NCI-H1048 (cell line): ENCODE measurements around the gene ANKS3.

Experiments
- DNase-seq: peaks from one replicate; lab custom pipeline; 2025; lab: John Stamatoyannopoulos, UW

The ANKS3 gene

DNA sequence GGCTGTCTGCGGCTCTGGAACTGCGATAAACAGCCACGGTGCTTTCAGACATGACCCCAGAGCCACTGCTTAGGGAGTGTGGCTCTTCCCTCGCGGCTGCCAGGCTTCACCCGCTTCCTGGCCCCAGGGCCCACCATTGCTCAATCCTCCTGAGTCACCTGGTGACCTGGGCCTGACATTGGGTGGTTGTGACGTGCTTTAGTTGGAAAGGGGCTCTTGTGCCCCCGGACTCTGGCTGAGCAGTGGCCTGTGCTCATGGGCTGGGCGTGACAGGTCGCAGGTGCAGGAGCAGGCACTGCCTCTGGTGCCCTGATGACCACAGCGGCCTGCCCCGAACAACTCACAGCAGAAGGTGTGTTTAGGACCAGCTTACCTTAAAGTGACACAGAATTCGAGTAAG lies 49.3 kb downstream of the ANKS3 start:
- DNase-seq: no peak

- DNase-seq: no peak
Measured at GRCh38 chr16:4684058-4684715, 49.9 kb downstream of the ANKS3 start.

DNA sequence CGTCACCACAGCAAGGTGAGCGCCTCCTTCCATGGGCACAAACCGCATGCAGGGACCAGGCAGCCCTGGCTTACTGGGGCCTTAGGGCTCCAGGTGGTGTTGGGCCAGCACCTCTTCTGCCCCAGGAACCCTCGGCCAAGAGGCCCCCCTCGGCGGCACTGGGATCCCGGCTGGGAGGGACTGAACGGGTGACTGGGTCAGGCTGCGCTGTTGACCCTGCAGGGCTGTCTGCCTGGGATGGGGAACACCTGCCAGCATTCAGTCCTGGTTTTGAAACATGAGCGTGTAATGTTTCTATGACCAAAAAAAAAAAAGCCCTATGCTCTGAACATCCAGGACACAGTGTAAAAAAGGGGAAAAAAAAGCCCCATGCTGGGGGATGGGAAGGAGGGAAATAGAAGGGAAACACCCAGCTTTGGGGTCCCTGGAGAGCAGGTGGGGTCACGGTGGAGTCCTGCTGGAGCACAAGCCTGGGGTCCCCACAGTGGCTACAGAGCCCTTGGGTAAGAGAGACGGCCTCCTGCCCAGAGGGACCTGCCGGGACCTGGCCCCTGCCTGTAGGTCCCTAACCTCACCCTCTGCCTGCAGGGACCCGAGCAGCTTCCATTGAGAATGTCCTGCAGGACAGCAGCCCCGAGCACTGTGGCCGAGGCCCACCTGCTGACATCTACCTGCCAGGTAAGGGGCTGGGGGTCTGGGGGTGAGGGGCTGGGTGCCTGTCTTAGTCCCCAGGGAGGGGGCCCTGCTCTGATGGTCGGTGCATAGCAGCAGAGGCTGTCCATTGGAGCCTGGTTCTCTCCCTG lies 50.6 kb downstream of the ANKS3 start:
- no peak for DNase-seq

DNA sequence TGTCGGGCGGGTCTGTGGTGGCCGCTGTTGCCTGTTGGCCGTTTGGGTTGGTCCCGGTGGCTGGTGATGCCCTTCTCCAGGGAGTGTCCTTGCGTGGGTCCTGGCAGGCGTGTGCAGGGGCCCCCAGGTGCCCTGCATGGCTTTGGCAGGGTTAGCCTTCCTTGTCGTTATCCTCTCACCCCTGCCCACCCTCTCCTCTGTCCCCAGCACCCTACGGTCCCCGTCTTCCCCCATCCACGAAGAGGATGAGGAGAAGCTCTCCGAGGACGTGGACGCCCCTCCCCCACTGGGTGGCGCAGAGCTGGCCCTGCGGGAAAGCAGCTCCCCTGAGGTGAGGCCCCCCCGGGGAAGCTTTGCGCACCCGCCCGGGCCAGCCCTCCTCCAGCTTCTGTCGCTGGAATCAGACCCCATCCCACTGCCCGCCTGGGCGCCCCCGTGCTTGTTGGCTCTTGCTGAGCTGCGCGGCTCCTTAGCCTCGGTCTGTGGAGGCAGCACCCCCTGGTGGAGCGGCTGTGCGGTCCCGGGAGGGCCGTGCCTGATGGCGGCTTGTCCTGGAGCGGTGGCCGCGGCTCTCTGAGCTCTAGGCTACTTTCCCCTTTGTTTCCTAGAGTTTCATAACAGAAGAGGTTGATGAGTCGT lies 51.3 kb downstream of the ANKS3 start:
- DNase-seq: no peak

GRCh38 chr16:4682084-4682591 lies 51.9 kb downstream of the ANKS3 start:
- no peak for DNase-seq

DNA sequence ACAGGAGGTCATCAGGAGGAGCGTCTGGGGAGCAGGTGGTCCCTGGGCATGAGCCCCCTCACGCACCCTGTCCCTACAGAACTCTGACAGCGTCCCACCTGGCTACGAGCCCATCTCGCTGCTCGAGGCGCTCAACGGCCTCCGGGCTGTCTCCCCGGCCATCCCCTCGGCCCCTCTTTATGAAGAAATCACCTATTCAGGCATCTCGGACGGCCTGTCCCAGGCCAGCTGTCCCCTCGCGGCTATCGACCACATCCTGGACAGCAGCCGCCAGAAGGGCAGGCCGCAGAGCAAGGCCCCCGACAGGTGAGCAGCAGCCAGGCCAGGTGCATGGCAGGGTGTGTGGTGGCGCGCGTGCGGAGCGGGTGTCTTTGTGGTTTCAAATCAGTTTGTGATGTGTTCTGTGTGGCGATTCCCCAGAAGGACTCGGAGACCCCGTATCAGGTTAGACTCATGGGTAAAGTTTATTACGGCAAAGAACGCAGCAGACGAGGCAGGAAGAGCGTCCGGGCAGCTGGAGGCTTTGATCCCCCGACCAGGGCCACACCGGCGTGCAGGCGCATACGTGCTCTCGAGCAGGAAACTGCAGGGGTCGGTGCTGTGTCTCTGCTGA lies 52.5 kb downstream of the ANKS3 start:
- no peak for DNase-seq

DNA sequence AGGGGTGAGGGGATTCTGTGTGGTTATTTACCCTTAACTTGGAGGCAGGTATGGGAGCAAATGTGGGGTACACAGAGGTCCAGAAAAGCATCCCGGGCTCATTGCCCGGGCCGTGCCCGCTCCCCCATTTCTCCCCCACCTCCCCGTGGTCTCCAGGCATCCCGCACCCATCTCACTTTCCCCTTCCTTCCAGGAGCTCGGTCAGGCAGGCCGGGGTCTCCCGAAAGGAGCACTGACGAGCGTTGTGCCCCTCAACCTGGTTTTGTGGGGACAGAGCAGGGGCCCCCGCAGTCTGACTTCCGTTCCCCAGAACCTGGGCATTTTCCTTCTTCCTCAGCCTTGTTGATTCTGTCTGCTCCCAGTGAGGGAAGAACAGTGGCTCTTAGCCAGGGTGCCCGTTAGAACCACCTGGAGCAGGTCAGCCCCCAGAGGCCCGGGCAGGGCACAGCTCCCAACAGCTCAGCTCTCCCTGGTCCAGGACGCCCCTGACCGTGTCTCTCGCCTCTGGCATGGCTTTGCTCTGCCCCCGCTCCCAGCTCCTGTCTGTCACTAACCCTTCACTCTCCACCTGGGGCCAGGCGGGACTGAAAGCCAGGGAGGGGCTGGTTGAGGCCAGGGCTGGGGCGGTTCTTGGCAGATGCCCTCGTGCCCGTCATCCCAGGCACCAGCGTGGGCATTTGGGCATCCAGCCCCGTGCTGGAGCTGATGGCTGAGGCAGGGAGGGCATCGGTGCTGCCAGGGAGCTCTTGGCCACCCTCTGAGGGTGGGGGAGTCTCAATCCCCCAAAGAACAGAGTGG lies 53.2 kb downstream of the ANKS3 start:
- DNase-seq: no peak

GRCh38 chr16:4679850-4680636 lies 54.0 kb downstream of the ANKS3 start:
- DNase-seq: no peak

- no peak for DNase-seq
Measured at GRCh38 chr16:4679156-4679849, 54.8 kb downstream of the ANKS3 start.

- DNase-seq: no peak
Measured at GRCh38 chr16:4678596-4678995, 55.5 kb downstream of the ANKS3 start.

GRCh38 chr16:4677994-4678393 lies 56.1 kb downstream of the ANKS3 start:
- DNase-seq: no peak

DNA sequence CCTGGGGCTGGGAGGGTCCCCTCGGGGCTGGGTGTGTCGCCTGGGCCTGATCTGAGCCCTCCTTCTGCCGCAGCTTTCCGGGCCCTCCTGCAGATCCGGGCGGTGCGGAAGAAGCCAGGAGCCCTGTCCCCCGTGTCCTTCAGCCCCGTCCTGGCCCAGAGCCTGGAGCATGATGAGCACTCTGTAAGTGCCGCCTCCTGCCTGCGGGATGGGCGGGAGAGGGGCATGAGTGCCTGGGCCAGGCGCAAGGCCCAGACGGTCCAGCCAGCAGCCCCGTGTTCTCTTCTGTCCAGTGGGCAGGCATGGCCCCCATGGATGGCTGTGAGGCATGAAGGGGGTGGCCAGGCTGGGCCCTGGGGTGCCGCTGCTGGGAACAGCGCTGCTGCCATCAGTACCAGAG lies 56.7 kb downstream of the ANKS3 start:
- DNase-seq: no peak

DNA sequence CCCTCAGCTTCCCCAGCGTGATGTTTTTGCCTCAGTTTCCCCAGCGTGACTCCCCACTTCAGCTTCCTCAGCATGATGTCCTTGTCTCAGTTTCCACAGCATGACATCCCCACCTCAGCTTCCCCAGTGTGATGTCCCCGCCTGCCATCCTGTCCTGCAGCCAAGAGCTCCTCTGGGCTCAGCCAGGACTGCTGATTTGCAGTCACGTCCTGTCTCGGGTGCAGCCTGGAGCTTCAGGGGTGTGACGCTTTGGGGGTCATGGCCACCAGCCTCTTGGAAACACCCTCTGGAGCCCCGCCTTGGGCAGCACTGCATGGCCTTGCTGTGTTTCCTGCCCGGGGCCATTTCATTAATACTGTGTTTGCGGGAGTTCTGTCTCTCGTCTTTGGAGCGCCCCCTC lies 57.2 kb downstream of the ANKS3 start:
- no peak for DNase-seq

- no peak for DNase-seq
Measured at GRCh38 chr16:4675864-4676786, 57.9 kb downstream of the ANKS3 start.

DNA sequence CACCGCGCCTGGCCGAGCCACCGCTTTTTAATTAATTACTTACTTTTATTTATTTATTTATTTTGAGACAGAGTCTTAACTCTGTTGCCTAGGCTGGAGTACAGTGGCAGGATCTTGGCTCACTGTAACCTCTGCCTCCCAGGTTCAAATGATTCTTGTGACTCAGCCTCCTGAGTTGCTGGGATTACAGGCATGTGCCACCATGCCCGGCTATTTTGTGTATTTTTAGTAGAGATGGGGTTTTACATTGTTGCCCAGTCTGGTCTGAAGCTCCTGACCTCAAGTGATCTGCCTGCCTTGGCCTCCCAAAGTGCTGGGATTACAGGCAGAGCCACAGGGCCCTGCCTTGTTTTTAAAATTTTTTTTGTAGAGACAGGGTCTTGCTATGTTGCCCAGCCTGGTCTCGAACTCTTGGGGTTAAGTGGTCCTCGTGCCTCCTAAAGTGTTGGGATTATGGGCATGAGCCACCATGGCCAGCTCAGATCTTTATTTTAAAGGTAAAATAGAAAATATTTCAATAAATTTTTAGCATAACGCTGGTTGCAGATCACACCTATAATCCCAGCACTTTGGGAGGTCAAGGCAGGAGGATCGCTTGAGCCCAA lies 59.0 kb downstream of the ANKS3 start:
- DNase-seq: no peak

DNA sequence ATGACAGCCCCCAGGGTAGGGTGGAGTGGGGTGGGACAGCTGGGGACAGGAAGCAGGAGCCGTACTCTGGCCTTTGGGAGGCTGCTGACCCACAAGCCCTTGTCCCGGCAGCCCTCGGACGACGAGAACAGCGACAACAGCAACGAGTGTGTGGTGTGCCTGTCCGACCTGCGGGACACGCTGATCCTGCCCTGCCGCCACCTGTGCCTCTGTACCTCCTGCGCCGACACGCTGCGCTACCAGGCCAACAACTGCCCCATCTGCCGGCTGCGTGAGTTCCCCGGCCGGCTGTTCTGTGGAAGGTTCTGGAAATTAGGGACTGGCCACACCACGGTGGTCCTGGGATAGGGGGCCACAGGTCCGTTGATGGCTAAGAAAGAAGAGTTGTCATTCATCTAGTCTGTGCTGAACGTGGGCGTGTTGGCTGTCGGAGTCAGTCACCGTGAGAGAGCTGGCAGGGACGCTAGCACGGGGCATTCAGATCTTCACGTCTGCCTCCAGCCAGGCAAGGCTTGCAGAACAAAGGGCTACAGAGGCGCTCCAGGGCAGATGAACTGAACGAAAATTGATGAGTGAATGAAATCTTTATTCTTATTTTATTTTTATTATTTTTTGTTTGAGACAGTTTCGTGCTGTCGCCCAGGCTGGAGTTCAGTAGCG lies 60.6 kb downstream of the ANKS3 start:
- no peak for DNase-seq

- DNase-seq: no peak
Measured at GRCh38 chr16:4668313-4668960, 65.6 kb downstream of the ANKS3 start.
